H1 (cell line): ENCODE data around the gene ASTN1. TPM values are rescaled to one million over a fixed set of nuclear protein-coding genes. Genes with fewer than 3 reads are reported as not detected.

Experiments
- CTCF ChIA-PET: fragments of 300-600 bp; sonication (Branson Sonifier 250); formaldehyde crosslinking; loops from one replicate; lab custom pipeline; 2021; ENCODE audit not compliant: partially characterized antibody; lab: Charles Lee
- POLR2A ChIA-PET: fragments of 300-600 bp; sonication (Branson Sonifier 250); formaldehyde crosslinking; loops from one replicate; lab custom pipeline; 2021; ENCODE audit warnings: inconsistent platforms; ENCODE audit not compliant: partially characterized antibody; lab: Charles Lee
- DNase-seq, 2 experiments: peaks; one replicate each; pipeline versions ENCODE4 v3.0.0 to v3.0.0-alpha.2; 2010 to 2022; ENCODE audit warnings: low spot score in 2 of 2, low read depth in 1 of 2, mixed read lengths in 1 of 2
- FAIRE-seq: peaks from 2 replicates; lab custom pipeline; 2011; peaks lifted over from hg19 to GRCh38; lab: Jason Lieb, UNC
- H2AFZ ChIP-seq: 2 replicates; pipeline ENCODE4 v1.8.1; 2012; ENCODE audit warnings: low read length, inconsistent platforms
- H2AK5ac ChIP-seq: 2 replicates; pipeline ENCODE4 v1.6.1; 2013; ENCODE audit warnings: low read depth, low read length
- H2BK120ac ChIP-seq: replicated peaks from 2 replicates; pipeline ENCODE3; 2013; ENCODE audit warnings: low read depth, low read length, inconsistent platforms
- H2BK12ac ChIP-seq: 2 replicates; pipeline ENCODE4 v1.6.1; 2013; ENCODE audit warnings: low read depth, low read length
- H2BK15ac ChIP-seq: 2 replicates; pipeline ENCODE4 v1.6.1; 2013; ENCODE audit warnings: low read length
- H2BK20ac ChIP-seq: 2 replicates; pipeline ENCODE4 v1.6.1; 2013; ENCODE audit warnings: low read length
- H2BK5ac ChIP-seq: 2 replicates; pipeline ENCODE4 v1.6.1; 2013; ENCODE audit warnings: low read depth, low read length
- H3K14ac ChIP-seq: 2 replicates; pipeline ENCODE4 v1.6.1; 2013; ENCODE audit warnings: inconsistent platforms; ENCODE audit not compliant: insufficient read length
- H3K18ac ChIP-seq: 2 replicates; pipeline ENCODE4 v1.6.1; 2013; ENCODE audit warnings: low read length; ENCODE audit errors: extremely low read depth
- H3K23ac ChIP-seq: 2 replicates; pipeline ENCODE4 v1.6.1; 2013; ENCODE audit warnings: inconsistent platforms; ENCODE audit not compliant: insufficient read length
- H3K23me2 ChIP-seq: 2 replicates; pipeline ENCODE4 v1.6.1; 2013; ENCODE audit warnings: low read depth, low read length
- H3K27ac ChIP-seq: 2 replicates; pipeline ENCODE4 v1.6.1; 2011; ENCODE audit warnings: low read depth, low read length, inconsistent platforms
- H3K27me3 ChIP-seq, 4 experiments: replicated peaks in 1 of 4; 1 replicate in 1 of 4; 2 replicates in 3 of 4; pipeline versions ENCODE4 v1.6.1 to v1.8.1; 2011 to 2013; ENCODE audit warnings: low read length in 3 of 4, mild to moderate bottlenecking in 3 of 4, inconsistent platforms in 2 of 4, mixed read lengths in 2 of 4, moderate library complexity in 1 of 4; ENCODE audit not compliant: control insufficient read depth in 3 of 4, insufficient read depth in 3 of 4; ENCODE audit errors: extremely low read depth in 1 of 4
- H3K36me3 ChIP-seq, 4 experiments: 2 replicates each; pipeline versions ENCODE4 v1.6.1 to v1.8.1; 2011 to 2013; ENCODE audit warnings: mild to moderate bottlenecking in 4 of 4, low read length in 3 of 4, moderate library complexity in 2 of 4, control low read depth in 1 of 4, inconsistent platforms in 1 of 4; ENCODE audit not compliant: insufficient read depth in 4 of 4, control insufficient read depth in 2 of 4
- H3K4ac ChIP-seq: replicated peaks from 2 replicates; pipeline ENCODE3; 2013; ENCODE audit warnings: low read length, low read depth, mixed read lengths, inconsistent platforms; ENCODE audit not compliant: insufficient read length
- H3K4me1 ChIP-seq, 4 experiments: replicated peaks in 1 of 4; 1 replicate in 1 of 4; 2 replicates in 3 of 4; pipeline versions ENCODE4 v1.6.1 to v1.8.1; 2011 to 2013; ENCODE audit warnings: low read length in 3 of 4, inconsistent platforms in 2 of 4, mixed read lengths in 1 of 4; ENCODE audit not compliant: insufficient read depth in 4 of 4, control insufficient read depth in 3 of 4
- H3K4me2 ChIP-seq, 2 experiments: 2 replicates each; pipeline versions ENCODE4 v1.6.1 to v1.8.1; 2011 to 2013; ENCODE audit warnings: low read depth in 2 of 2, low read length in 2 of 2, control low read depth in 1 of 2, inconsistent platforms in 1 of 2, mild to moderate bottlenecking in 1 of 2; ENCODE audit not compliant: insufficient read depth in 1 of 2
- H3K4me3 ChIP-seq, 4 experiments: fragments of 200-600, 300-600 bp in 1 of 4; sonication (generic), shearing (Covaris generic), sonication (Bioruptor Twin) in 1 of 4; 2 replicates each; pipeline versions ENCODE4 v1.5.1 to v1.8.1; 2011 to 2016; ENCODE audit warnings: low read length in 4 of 4, low read depth in 3 of 4, control low read depth in 2 of 4, inconsistent platforms in 2 of 4, mild to moderate bottlenecking in 2 of 4, mixed read lengths in 1 of 4, moderate library complexity in 1 of 4; ENCODE audit not compliant: insufficient read depth in 2 of 4; ENCODE audit errors: extremely low read depth in 1 of 4
- H3K56ac ChIP-seq: replicated peaks from 2 replicates; pipeline ENCODE3; 2013; ENCODE audit warnings: low read depth, mild to moderate bottlenecking, mixed read lengths, low read length, inconsistent platforms; ENCODE audit not compliant: insufficient read length
- H3K79me1 ChIP-seq: 2 replicates; pipeline ENCODE4 v1.6.1; 2013; ENCODE audit warnings: low read depth, low read length, control low read depth
- H3K79me2 ChIP-seq, 2 experiments: 2 replicates each; pipeline versions ENCODE4 v1.6.1 to v1.8.1; 2012 to 2013; ENCODE audit warnings: low read length in 2 of 2, mild to moderate bottlenecking in 2 of 2, inconsistent platforms in 1 of 2; ENCODE audit not compliant: insufficient read depth in 2 of 2, control insufficient read depth in 1 of 2
- H3K9ac ChIP-seq, 4 experiments: replicated peaks in 1 of 4; 1 replicate in 1 of 4; 2 replicates in 3 of 4; pipeline versions ENCODE4 v1.6.1 to v1.8.1; 2011 to 2013; ENCODE audit warnings: low read depth in 3 of 4, low read length in 3 of 4, control low read depth in 2 of 4, mild to moderate bottlenecking in 2 of 4, moderate library complexity in 2 of 4, inconsistent platforms in 1 of 4; ENCODE audit errors: extremely low read depth in 1 of 4
- H3K9me3 ChIP-seq, 2 experiments: 2 replicates each; pipeline versions ENCODE4 v1.6.1 to v1.8.1; 2012 to 2013; ENCODE audit warnings: mild to moderate bottlenecking in 2 of 2, moderate library complexity in 2 of 2, control low read depth in 1 of 2, inconsistent platforms in 1 of 2, low read depth in 1 of 2, low read length in 1 of 2, mixed read lengths in 1 of 2; ENCODE audit not compliant: insufficient read depth in 2 of 2
- H4K20me1 ChIP-seq, 2 experiments: replicated peaks in 1 of 2; 2 replicates each; pipeline versions ENCODE3 to v1.8.1; 2011 to 2013; ENCODE audit warnings: inconsistent platforms in 2 of 2, low read length in 2 of 2, mild to moderate bottlenecking in 1 of 2; ENCODE audit not compliant: insufficient read depth in 2 of 2, control insufficient read depth in 1 of 2
- H4K5ac ChIP-seq: 2 replicates; pipeline ENCODE4 v1.6.1; 2013; ENCODE audit warnings: low read length, low read depth, mixed read lengths, inconsistent platforms; ENCODE audit not compliant: insufficient read length
- H4K8ac ChIP-seq: 2 replicates; pipeline ENCODE4 v1.8.0; 2013; ENCODE audit warnings: mild to moderate bottlenecking, moderate library complexity, low read length, inconsistent platforms; ENCODE audit not compliant: insufficient read depth; ENCODE audit errors: extremely low read depth
- H4K91ac ChIP-seq: replicated peaks from 2 replicates; pipeline ENCODE3; 2013; ENCODE audit warnings: low read length, mixed read lengths, inconsistent platforms; ENCODE audit not compliant: insufficient read length
- BRCA1 ChIP-seq: IDR thresholded peaks from 2 replicates; pipeline ENCODE4 v1.6.1; 2012; ENCODE audit warnings: low read depth, low read length, improper control_type of control experiment
- CEBPB ChIP-seq: IDR thresholded peaks from 2 replicates; pipeline ENCODE4 v1.6.1; 2012; ENCODE audit warnings: low read depth, low read length
- CHD1 ChIP-seq: IDR thresholded peaks from 2 replicates; pipeline ENCODE4 v1.6.1; 2012; ENCODE audit warnings: low read depth, low read length, improper control_type of control experiment
- RAD21 ChIP-seq, 2 experiments: IDR thresholded peaks in 1 of 2; conservative IDR thresholded peaks in 1 of 2; 2 replicates each; pipeline ENCODE4 v1.6.1; 2011; ENCODE audit warnings: low read depth in 2 of 2, low read length in 2 of 2, improper control_type of control experiment in 1 of 2, inconsistent platforms in 1 of 2, mild to moderate bottlenecking in 1 of 2, moderate library complexity in 1 of 2
- RXRA ChIP-seq: IDR thresholded peaks from 2 replicates; pipeline ENCODE4 v1.6.1; 2011; ENCODE audit warnings: low read depth, mild to moderate bottlenecking, low read length, moderate library complexity; ENCODE audit not compliant: insufficient read depth
- SAP30 ChIP-seq: fragments of 300-600 bp; sonication (generic); IDR thresholded peaks from 2 replicates; pipeline ENCODE4 v1.7.1; 2012; ENCODE audit warnings: low read length, moderate library complexity, mild to moderate bottlenecking, inconsistent platforms; ENCODE audit not compliant: insufficient read depth, insufficient replicate concordance
- WGBS, 2 experiments: shearing (Covaris generic) in 1 of 2; methylation state at CpG; one replicate each; pipeline versions ENCODE4 v1.1.6 to v1.1.7; 2013 to 2015; ENCODE audit warnings: low lambda C conversion rate in 2 of 2, mixed read lengths in 2 of 2, inconsistent platforms in 1 of 2, low coverage in 1 of 2, missing lambda C conversion rate in 1 of 2; ENCODE audit not compliant: insufficient replicate concordance in 2 of 2, insufficient coverage in 1 of 2, insufficient read length in 1 of 2; ENCODE audit errors: extremely low coverage in 1 of 2, missing lambda C conversion rate in 1 of 2; 5-methylcytosine and 5-hydroxymethylcytosine counted together
- polyA plus RNA-seq, 7 experiments: library from polyadenylated mRNA; depleted of rRNA in 3 of 7; stranded (reverse) in 5 of 7; unstranded in 2 of 7; fragments of >200 nt in 5 of 7; fragments of 200-250 nt in 2 of 7; gene quantifications; 1 replicate in 5 of 7; 2 replicates in 1 of 7; 4 replicates in 1 of 7; pipeline versions ENCODE4 v1.2.1 to v1.2.3, GENCODE V29; 2011 to 2013; ENCODE audit warnings: missing spikeins in 2 of 7, mixed read lengths in 2 of 7
- total RNA-seq: library from RNA; stranded (reverse); fragmentation: NEBNext Ultra II Directional; extraction: Animal tissue kit (Norgen Biotek cat#: 25700); gene quantifications from 2 replicates; pipeline ENCODE4 v1.2.1, GENCODE V29; 2021
- TF ChIP-seq, protein P1 (sequence below): IDR thresholded peaks from 2 replicates; pipeline ENCODE4 v1.6.1; 2012; ENCODE audit warnings: inconsistent platforms
- TF ChIP-seq, protein P2 (sequence below): IDR thresholded peaks from 2 replicates; pipeline ENCODE4 v1.6.1; 2011; ENCODE audit warnings: low read depth, mild to moderate bottlenecking, low read length; ENCODE audit not compliant: insufficient read depth

The ASTN1 gene
- total and polyA plus RNA-seq, 2 of the 8 experiments (the other 6 are each of a cell fraction or from before 2014, with no cell fraction given) = 2.9 to 4.1 TPM

DNA sequence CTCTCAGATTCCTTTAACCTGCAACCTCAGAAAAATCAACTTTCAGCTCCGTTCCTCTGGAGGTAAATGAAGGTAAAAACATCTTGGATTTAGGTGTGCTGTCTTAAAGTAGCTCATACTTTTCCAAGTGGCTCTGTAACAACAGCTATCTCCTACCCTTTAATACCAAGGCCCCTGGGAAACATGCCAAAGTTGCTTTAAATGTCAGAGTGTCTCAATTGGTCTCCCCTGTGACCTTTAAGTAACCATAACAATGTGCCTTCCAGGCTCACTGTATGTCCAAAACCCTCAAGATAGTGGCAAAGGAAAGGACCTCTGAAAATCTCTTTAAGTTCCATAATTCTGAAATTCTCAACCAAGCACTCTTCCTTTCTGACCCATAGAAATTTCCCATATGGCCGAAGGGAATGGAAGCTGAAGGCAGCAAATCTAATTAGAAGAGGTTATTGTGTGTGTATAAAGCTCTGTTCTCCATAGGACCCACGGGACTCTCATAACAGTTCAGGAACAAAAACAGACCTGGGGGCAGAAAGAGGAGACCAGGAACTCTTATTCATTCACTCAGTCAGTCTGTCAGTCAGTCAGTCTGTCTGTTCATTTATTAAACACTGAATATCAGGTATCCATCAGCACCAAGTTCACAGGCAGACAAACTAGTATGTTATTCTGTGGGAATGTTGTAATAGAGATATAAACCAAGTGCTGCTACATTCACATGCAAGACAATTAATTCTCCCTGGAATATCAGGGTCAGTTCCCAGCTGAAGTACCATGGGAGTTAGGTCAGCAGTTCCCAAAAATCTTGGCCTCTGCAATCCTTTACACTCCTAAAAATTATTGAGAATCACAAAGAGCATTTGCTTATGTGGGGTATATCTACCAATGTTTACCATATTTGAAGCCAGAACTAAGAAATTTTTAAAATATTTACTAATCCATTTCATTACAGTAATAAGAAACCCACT lies 19.1 kb downstream of the ASTN1 start:
- ChIA-PET CTCF (interaction anchor here (0.6 to 1.4 kb wide), 4 partner anchors 14 to 1166 kb away, joined by 3 to 4 read pairs (median 3); no protein-coding TSS in a partner anchor), POLR2A (interaction anchor here (1.2 kb wide), 1 partner anchor 196 kb away, joined by 3 read pairs; no protein-coding TSS in a partner anchor)
- Histone ChIP-seq H2BK20ac (no peak overlapping the region), H3K4me3 (no peak overlapping the region), H3K79me2 (no peaks in the 10 kb centered on the region), H4K20me1 (no peaks in the 10 kb centered on the region), H2BK5ac (no peak overlapping the region), H3K23ac (no peak overlapping the region), H3K27ac (no peak overlapping the region), H3K18ac (no peak overlapping the region), H4K91ac (no peak overlapping the region), H3K36me3 (no peaks in the 10 kb centered on the region), H4K8ac (no peak overlapping the region), H4K5ac (no peak overlapping the region), H3K27me3 (no peaks in the 10 kb centered on the region), H3K56ac (no peak overlapping the region), H2AFZ (no peak overlapping the region), H3K14ac (no peak overlapping the region), H3K23me2 (no peaks in the 10 kb centered on the region), H2BK120ac (no peak overlapping the region), H2BK12ac (no peak overlapping the region), H2BK15ac (no peak overlapping the region), H3K4ac (no peak overlapping the region), H3K9ac (no peak overlapping the region), H3K4me2 (no peak overlapping the region), H3K79me1 (no peaks in the 10 kb centered on the region), H3K9me3 (no peaks in the 10 kb centered on the region), H3K4me1 (peaks cover 0 to 7% (median 3%) of the 10 kb centered on the region in 4 experiments; a peak in 2 of 7 replicates), H2AK5ac (no peak overlapping the region)
- 95% methylated on average over 3 of the region's 3 CpGs; no CpG with 5 or more reads in 1 of the 2 experiments for WGBS, 2 experiments
- DNase-seq (no peak), FAIRE-seq (no peak)
- TF ChIP-seq, protein P1, sequence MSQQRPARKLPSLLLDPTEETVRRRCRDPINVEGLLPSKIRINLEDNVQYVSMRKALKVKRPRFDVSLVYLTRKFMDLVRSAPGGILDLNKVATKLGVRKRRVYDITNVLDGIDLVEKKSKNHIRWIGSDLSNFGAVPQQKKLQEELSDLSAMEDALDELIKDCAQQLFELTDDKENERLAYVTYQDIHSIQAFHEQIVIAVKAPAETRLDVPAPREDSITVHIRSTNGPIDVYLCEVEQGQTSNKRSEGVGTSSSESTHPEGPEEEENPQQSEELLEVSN = no peak
- TF ChIP-seq RAD21 (IDR thresholded peaks at IDR 0.05 in 1 of 2, conservative IDR thresholded peaks at IDR 0.05 in 1 of 2; ENCODE audit: low read depth in 2 of 2, low read length in 2 of 2) (no peak), CHD1 (no peak), CEBPB (no peak), SAP30 (no peak), RXRA (no peak), BRCA1 (no peak)
- TF ChIP-seq, protein P2, sequence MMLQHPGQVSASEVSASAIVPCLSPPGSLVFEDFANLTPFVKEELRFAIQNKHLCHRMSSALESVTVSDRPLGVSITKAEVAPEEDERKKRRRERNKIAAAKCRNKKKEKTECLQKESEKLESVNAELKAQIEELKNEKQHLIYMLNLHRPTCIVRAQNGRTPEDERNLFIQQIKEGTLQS = no peak
